HepG2 (cell line): Measurements from ENCODE around the gene BACH2. TPM values are rescaled to one million over a fixed set of nuclear protein-coding genes. Genes with fewer than 3 reads are reported as not detected.

ENCODE experiments used
- ATF3 ChIP-seq: sonication (generic); formaldehyde crosslinking; IDR thresholded peaks from 2 replicates; pipeline ENCODE4 v1.4.0; 2020; ENCODE audit warnings: missing genetic modification reagents
- CHCHD3 ChIP-seq: sonication (generic); formaldehyde crosslinking; IDR thresholded peaks from 2 replicates; pipeline ENCODE4 v1.8.0; 2022; ENCODE audit warnings: mild to moderate bottlenecking, missing genetic modification reagents, moderate library complexity
- CREB1 ChIP-seq, 2 experiments: fragments of 450-650 bp in 1 of 2; IDR thresholded peaks; 2 replicates each; pipeline ENCODE4 v1.6.1; 2016 to 2017; ENCODE audit warnings: control low read depth in 1 of 2, mild to moderate bottlenecking in 1 of 2, missing compliant biosample characterization in 1 of 2, missing genetic modification characterization in 1 of 2
- KDM6A ChIP-seq: IDR thresholded peaks from 2 replicates; pipeline ENCODE4 v1.6.1; 2016; ENCODE audit warnings: low read depth
- MIER3 ChIP-seq: IDR thresholded peaks from 2 replicates; pipeline ENCODE4 v1.6.1; 2016; ENCODE audit warnings: missing compliant biosample characterization, borderline replicate concordance
- NFYC ChIP-seq: IDR thresholded peaks from 2 replicates; pipeline ENCODE4 v1.6.1; 2016; ENCODE audit warnings: missing genetic modification reagents, missing compliant biosample characterization
- NKX3-1 ChIP-seq: sonication (generic); formaldehyde crosslinking; IDR thresholded peaks from 2 replicates; pipeline ENCODE4 v1.5.0; 2020; ENCODE audit warnings: missing genetic modification reagents
- NPAS2 ChIP-seq: sonication (generic); formaldehyde crosslinking; IDR thresholded peaks from 2 replicates; pipeline ENCODE4 v1.8.0; 2022; ENCODE audit warnings: mild to moderate bottlenecking, missing genetic modification reagents, borderline replicate concordance
- PBX2 ChIP-seq: IDR thresholded peaks from 2 replicates; pipeline ENCODE4 v1.6.1; 2016; ENCODE audit warnings: control low read depth
- PHF5A ChIP-seq: IDR thresholded peaks from one replicate; pipeline ENCODE4 v1.6.1; 2018; ENCODE audit warnings: low read depth, missing genetic modification reagents; ENCODE audit not compliant: unreplicated experiment
- RXRB ChIP-seq: IDR thresholded peaks from 2 replicates; pipeline ENCODE4 v1.6.1; 2016; ENCODE audit warnings: borderline replicate concordance, missing genetic modification reagents, missing compliant biosample characterization
- YEATS2 ChIP-seq: sonication (generic); formaldehyde crosslinking; IDR thresholded peaks from 2 replicates; pipeline ENCODE4 v1.4.0; 2020; ENCODE audit warnings: missing genetic modification reagents, borderline replicate concordance
- ZBTB3 ChIP-seq: sonication (generic); formaldehyde crosslinking; IDR thresholded peaks from 2 replicates; pipeline ENCODE4 v1.4.0; 2020; ENCODE audit warnings: low read depth, mild to moderate bottlenecking, moderate library complexity, missing genetic modification reagents, borderline replicate concordance
- ZBTB44 ChIP-seq: sonication (generic); formaldehyde crosslinking; IDR thresholded peaks from 2 replicates; pipeline ENCODE4 v1.4.0; 2020; ENCODE audit warnings: missing genetic modification reagents
- ZNF101 ChIP-seq: sonication (generic); formaldehyde crosslinking; IDR thresholded peaks from 2 replicates; pipeline ENCODE4 v1.4.0; 2020; ENCODE audit warnings: mild to moderate bottlenecking, low read depth, missing genetic modification reagents, borderline replicate concordance
- ZNF12 ChIP-seq: sonication (generic); formaldehyde crosslinking; IDR thresholded peaks from 2 replicates; pipeline ENCODE4 v1.5.0; 2020; ENCODE audit warnings: missing genetic modification reagents
- ZNF17 ChIP-seq: sonication (generic); formaldehyde crosslinking; IDR thresholded peaks from 2 replicates; pipeline ENCODE4 v1.5.0; 2020; ENCODE audit warnings: mild to moderate bottlenecking, missing genetic modification reagents
- ZNF274 ChIP-seq: sonication (generic); formaldehyde crosslinking; IDR thresholded peaks from 2 replicates; pipeline ENCODE4 v1.5.1; 2020; ENCODE audit warnings: mild to moderate bottlenecking, missing genetic modification reagents
- ZNF34 ChIP-seq: sonication (generic); formaldehyde crosslinking; IDR thresholded peaks from 2 replicates; pipeline ENCODE4 v1.4.0; 2020; ENCODE audit warnings: mild to moderate bottlenecking, missing genetic modification reagents, borderline replicate concordance
- ZNF496 ChIP-seq: sonication (generic); formaldehyde crosslinking; IDR thresholded peaks from 2 replicates; pipeline ENCODE4 v1.8.1; 2023; ENCODE audit warnings: mild to moderate bottlenecking, moderate library complexity, missing genetic modification reagents; ENCODE audit not compliant: insufficient replicate concordance
- ZNF556 ChIP-seq: sonication (generic); formaldehyde crosslinking; IDR thresholded peaks from 2 replicates; pipeline ENCODE4 v1.4.0; 2020; ENCODE audit warnings: mild to moderate bottlenecking, missing genetic modification reagents, borderline replicate concordance
- ZNF572 ChIP-seq: sonication (generic); formaldehyde crosslinking; IDR thresholded peaks from 2 replicates; pipeline ENCODE4 v1.5.1; 2020; ENCODE audit warnings: mild to moderate bottlenecking, missing genetic modification reagents
- ZNF788 ChIP-seq: sonication (generic); formaldehyde crosslinking; IDR thresholded peaks from 2 replicates; pipeline ENCODE4 v1.5.0; 2020; ENCODE audit warnings: mild to moderate bottlenecking, missing genetic modification reagents, borderline replicate concordance
- ZSCAN31 ChIP-seq: sonication (generic); formaldehyde crosslinking; IDR thresholded peaks from 2 replicates; pipeline ENCODE4 v1.5.0; 2020; ENCODE audit warnings: low read depth, mild to moderate bottlenecking, missing genetic modification reagents
- polyA plus RNA-seq, 8 experiments: library from polyadenylated mRNA; depleted of rRNA in 3 of 8; stranded (reverse) in 7 of 8; unstranded in 1 of 8; fragments of >200 nt; fragmentation: Illumina TruSeq in 4 of 8; extraction: Trizol in 4 of 8; gene quantifications; 2 replicates each; pipeline versions ENCODE4 v1.2.1 to v1.2.3, GENCODE V29; 2011 to 2016; ENCODE audit warnings: low read depth in 4 of 8, missing spikeins in 1 of 8, mixed read lengths in 1 of 8; ENCODE audit not compliant: insufficient read depth in 1 of 8
- total RNA-seq, 5 experiments: library from RNA; depleted of rRNA; stranded (reverse); fragments of >200 nt; fragmentation: Illumina TruSeq; extraction: Trizol; gene quantifications; 2 replicates each; pipeline ENCODE4 v1.2.3, GENCODE V29; 2016; ENCODE audit warnings: low read depth in 1 of 5
- TF ChIP-seq, protein P1 (sequence below): sonication (generic); formaldehyde crosslinking; IDR thresholded peaks from 2 replicates; pipeline ENCODE4 v1.4.0; 2020; ENCODE audit warnings: missing genetic modification reagents
- TF ChIP-seq, protein P2 (sequence below): sonication (generic); formaldehyde crosslinking; IDR thresholded peaks from 2 replicates; pipeline ENCODE4 v1.4.0; 2020; ENCODE audit warnings: missing genetic modification reagents, borderline replicate concordance

BACH2 gene
- total and polyA plus RNA-seq, 2 of the 13 experiments (the other 11 are each of a cell fraction or from before 2014, with no cell fraction given): 0.01 TPM; not detected in 1

GRCh38 chr6:89895276-89895874 is 401.3 kb downstream of the BACH2 start (continued):
- TF ChIP-seq ZNF101 (CRISPR knock-in tag) (no peak), ZNF12 (CRISPR knock-in tag) (peak; percentile 88; the same call in 1 of the 2 replicates), PBX2 (no peak), ZNF34 (no peak), ZNF788 (no peak), KDM6A (CRISPR knock-in tag) (0 out of 2 replicates have a peak, but pooled peaks have one; percentile 37), ZNF556 (CRISPR knock-in tag) (no peak), NKX3-1 (CRISPR knock-in tag) (peak; percentile 91), YEATS2 (CRISPR knock-in tag) (peak; percentile 76; the same call in 1 of the 2 replicates), CREB1 (IDR thresholded peaks at IDR 0.05) (no peak), CREB1 (CRISPR knock-in tag; IDR thresholded peaks at IDR 0.05) (no peak), CHCHD3 (CRISPR knock-in tag) (no peak), ZNF17 (no peak), RXRB (peak; percentile 76), ZBTB3 (CRISPR knock-in tag) (no peak), NPAS2 (CRISPR knock-in tag) (no peak), ZBTB44 (CRISPR knock-in tag) (peak; percentile 97), ZNF274 (CRISPR knock-in tag) (no peak), ZNF572 (CRISPR knock-in tag) (no peak), NFYC (CRISPR knock-in tag) (0 out of 2 replicates have a peak, but pooled peaks have one; percentile 32), MIER3 (CRISPR knock-in tag) (peak; percentile 73; the same call in 1 of the 2 replicates), ZSCAN31 (CRISPR knock-in tag) (no peak), ZNF496 (no peak), ATF3 (CRISPR knock-in tag) (peak; percentile 70; the same call in 1 of the 2 replicates), PHF5A (CRISPR knock-in tag) (no peak)
- TF ChIP-seq, protein P1, sequence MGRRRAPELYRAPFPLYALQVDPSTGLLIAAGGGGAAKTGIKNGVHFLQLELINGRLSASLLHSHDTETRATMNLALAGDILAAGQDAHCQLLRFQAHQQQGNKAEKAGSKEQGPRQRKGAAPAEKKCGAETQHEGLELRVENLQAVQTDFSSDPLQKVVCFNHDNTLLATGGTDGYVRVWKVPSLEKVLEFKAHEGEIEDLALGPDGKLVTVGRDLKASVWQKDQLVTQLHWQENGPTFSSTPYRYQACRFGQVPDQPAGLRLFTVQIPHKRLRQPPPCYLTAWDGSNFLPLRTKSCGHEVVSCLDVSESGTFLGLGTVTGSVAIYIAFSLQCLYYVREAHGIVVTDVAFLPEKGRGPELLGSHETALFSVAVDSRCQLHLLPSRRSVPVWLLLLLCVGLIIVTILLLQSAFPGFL (CRISPR knock-in tag): no peak
- TF ChIP-seq, protein P2, sequence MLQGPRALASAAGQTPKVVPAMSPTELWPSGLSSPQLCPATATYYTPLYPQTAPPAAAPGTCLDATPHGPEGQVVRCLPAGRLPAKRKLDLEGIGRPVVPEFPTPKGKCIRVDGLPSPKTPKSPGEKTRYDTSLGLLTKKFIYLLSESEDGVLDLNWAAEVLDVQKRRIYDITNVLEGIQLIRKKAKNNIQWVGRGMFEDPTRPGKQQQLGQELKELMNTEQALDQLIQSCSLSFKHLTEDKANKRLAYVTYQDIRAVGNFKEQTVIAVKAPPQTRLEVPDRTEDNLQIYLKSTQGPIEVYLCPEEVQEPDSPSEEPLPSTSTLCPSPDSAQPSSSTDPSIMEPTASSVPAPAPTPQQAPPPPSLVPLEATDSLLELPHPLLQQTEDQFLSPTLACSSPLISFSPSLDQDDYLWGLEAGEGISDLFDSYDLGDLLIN (CRISPR knock-in tag): peak; percentile 64; the same call in 1 of the 2 replicates
